ENCODE measurements around the gene MYO1A.

DNA sequence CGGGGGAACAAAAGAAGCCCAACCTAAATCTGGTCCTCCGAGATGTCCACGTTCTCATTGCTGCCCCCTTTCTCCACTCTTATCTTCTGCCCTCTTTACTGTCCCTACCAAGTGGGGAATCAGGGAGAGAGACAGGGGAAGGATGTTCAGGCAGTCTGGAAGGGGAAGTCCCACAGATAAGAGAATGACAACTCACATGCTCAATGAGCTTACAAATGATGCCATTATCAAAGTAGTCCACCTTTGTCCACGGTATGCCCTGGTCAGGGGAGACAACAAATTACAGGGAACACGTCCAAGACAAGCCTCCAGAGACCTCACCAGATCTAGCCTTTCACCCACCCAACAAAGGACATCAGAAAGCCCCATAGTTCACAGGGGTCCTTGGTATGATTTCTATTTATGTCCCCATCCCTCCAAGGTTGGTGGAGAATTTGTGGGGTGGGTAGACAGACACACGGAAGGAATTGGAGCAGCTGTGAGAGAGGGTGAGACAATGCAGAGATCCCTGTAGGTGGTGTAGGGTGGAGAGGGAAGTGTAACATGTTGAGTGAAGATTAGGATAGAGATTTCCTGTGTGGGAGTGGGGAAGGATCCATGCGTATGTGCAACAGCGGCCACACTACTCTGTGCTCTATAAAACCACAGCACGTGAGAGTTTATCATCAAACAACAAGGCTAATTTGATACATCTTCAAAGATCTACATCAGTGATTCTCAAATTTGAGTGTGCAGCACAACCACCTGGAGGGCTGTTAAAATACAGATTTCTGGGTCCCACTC, 10.7 kb downstream of the MYO1A start:
- TF ChIP-seq ZC3H11A (IDR thresholded peaks at IDR 0.05) (no peak), RAD21 (conservative IDR thresholded peaks at IDR 0.05 in 1 of 2, IDR thresholded peaks at IDR 0.05 in 1 of 2) (no peak), TP53 (CRISPR knock-in tag; IDR thresholded peaks at IDR 0.05) (no peak)
- TF ChIP-seq, protein P1, sequence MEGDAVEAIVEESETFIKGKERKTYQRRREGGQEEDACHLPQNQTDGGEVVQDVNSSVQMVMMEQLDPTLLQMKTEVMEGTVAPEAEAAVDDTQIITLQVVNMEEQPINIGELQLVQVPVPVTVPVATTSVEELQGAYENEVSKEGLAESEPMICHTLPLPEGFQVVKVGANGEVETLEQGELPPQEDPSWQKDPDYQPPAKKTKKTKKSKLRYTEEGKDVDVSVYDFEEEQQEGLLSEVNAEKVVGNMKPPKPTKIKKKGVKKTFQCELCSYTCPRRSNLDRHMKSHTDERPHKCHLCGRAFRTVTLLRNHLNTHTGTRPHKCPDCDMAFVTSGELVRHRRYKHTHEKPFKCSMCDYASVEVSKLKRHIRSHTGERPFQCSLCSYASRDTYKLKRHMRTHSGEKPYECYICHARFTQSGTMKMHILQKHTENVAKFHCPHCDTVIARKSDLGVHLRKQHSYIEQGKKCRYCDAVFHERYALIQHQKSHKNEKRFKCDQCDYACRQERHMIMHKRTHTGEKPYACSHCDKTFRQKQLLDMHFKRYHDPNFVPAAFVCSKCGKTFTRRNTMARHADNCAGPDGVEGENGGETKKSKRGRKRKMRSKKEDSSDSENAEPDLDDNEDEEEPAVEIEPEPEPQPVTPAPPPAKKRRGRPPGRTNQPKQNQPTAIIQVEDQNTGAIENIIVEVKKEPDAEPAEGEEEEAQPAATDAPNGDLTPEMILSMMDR (IDR thresholded peaks at IDR 0.05) = no peak
